Adrenal gland (tissue), 19 donors: ENCODE results near the gene CCL17. TPM values are rescaled to one million over a fixed set of nuclear protein-coding genes. Genes with fewer than 3 reads are reported as not detected.

Source experiments
- DNase-seq, 7 donors: peaks; one replicate each; pipeline ENCODE4 v3.0.0-alpha.2; 2019 to 2020
- H3K27ac ChIP-seq, 5 donors: fragments of 200-600 bp; sonication (generic) in 4 of 5; 1 replicate in 3 of 5; 2 replicates in 2 of 5; pipeline versions ENCODE4 v1.5.1 to v1.8.0; 2016 to 2020; ENCODE audit warnings: mild to moderate bottlenecking in 1 of 5
- H3K27me3 ChIP-seq: fragments of 200-600 bp; 2 replicates; pipeline ENCODE4 v1.8.0; 2021
- H3K36me3 ChIP-seq, 2 donors: fragments of 200-600 bp; replicated peaks in 1 of 2; 1 replicate in 1 of 2; 2 replicates in 1 of 2; pipeline versions ENCODE4 v1.5.1 to v1.8.0; 2018 to 2022
- H3K4me1 ChIP-seq, 2 donors: fragments of 200-600 bp; replicated peaks in 1 of 2; 1 replicate in 1 of 2; 2 replicates in 1 of 2; pipeline versions ENCODE4 v1.5.1 to v1.8.0; 2018 to 2021
- H3K4me3 ChIP-seq, 4 donors: fragments of 200-600 bp; sonication (generic) in 3 of 4; one replicate each; pipeline ENCODE4 v1.5.1; 2016 to 2018
- H3K9me3 ChIP-seq, 3 donors: fragments of 200-600 bp; sonication (generic) in 1 of 3; replicated peaks in 1 of 3; 1 replicate in 2 of 3; 2 replicates in 1 of 3; pipeline versions ENCODE4 v1.5.1 to v1.8.0; 2016 to 2021
- POLR2A ChIP-seq, 2 donors: fragments of 450-650 bp; IDR thresholded peaks; one replicate each; pipeline ENCODE4 v1.6.1; 2017; ENCODE audit warnings: antibody characterized with exemption in 2 of 2, mild to moderate bottlenecking in 2 of 2, moderate library complexity in 1 of 2
- WGBS, 4 donors: extraction: QIAGEN DNeasy Blood & Tissue Kit in 2 of 4; methylation state at CpG; one replicate each; pipeline versions ENCODE4 v1.1.5 to v1.1.7; 2013 to 2017; 5-methylcytosine and 5-hydroxymethylcytosine counted together
- intact Hi-C, 2 donors: fragments of 100-400 bp; cut with DNase I; formaldehyde crosslinking; loops; one replicate each; pipeline versions ENCODE4 v1.14.1 to v1.15.0; 2022 to 2023
- long read RNA-seq, 10 donors: library from polyadenylated mRNA in 3 of 10; unstranded in 2 of 10; stranded (forward) in 1 of 10; transcript quantifications; one replicate each; pipeline ENCODE4 v2.0.0 and lab custom pipeline, GENCODE V29; 2021 to 2026
- polyA plus RNA-seq, 3 donors: library from polyadenylated mRNA; stranded (reverse); fragments of 200-250 nt in 2 of 3; fragments of 350-450 nt in 1 of 3; fragmentation: Illumina TruSeq in 1 of 3; extraction: RNeasy Lipid Tissue Mini Kit (QIAGEN cat#74804) in 1 of 3; gene quantifications; one replicate each; pipeline ENCODE4 v1.2.3, GENCODE V29; 2013 to 2014
- total RNA-seq, 9 donors: library from RNA; depleted of rRNA in 4 of 9; stranded (reverse); fragments of >200 nt in 4 of 9; fragments of 120-200 nt in 1 of 9; fragmentation: NEBNext Ultra II Directional in 1 of 9; extraction: Animal tissue kit (Norgen Biotek cat#: 25700) in 1 of 9; gene quantifications; one replicate each; pipeline versions ENCODE4 v1.1.0 to v1.2.4, GENCODE V29; 2013 to 2023
- TF ChIP-seq, protein P1 (sequence below), 6 experiments: fragments of 450-650 bp in 4 of 6; fragments of 200-600 bp in 2 of 6; sonication (generic) in 1 of 6; IDR thresholded peaks; 1 replicate in 5 of 6; 2 replicates in 1 of 6; pipeline versions ENCODE4 v1.5.1 to v1.8.0; 2016 to 2021; ENCODE audit warnings: antibody characterized with exemption in 6 of 6, mild to moderate bottlenecking in 2 of 6, moderate library complexity in 1 of 6
- donor health status: healthy with polysubstance abuse.
- donor health status: Bipolar disorder and iron deficiency.
- donor health status: DM: yes; HTN: yes; CAD: no.
- donor health status: DM: no; HTN: no; CAD: no.
- donor health status: DM: no; HTN: no; CAD: no.
- donor health status: DM: yes; HTN: yes; CAD: no.

CCL17 gene
- total RNA-seq (not detected), polyA plus RNA-seq (not detected)
- long read RNA-seq, donor 1: 0 reads
- long read RNA-seq, donor 2: 0 reads
- long read RNA-seq, donor 3: 0 reads
- long read RNA-seq, donor 4: 0 reads
- long read RNA-seq, donor 5: 0 reads
- long read RNA-seq, donor 6, partial matches to known transcripts: 0 of 1 reads
- long read RNA-seq, donor 6, other reads (novel, unspliced or antisense): 0 of 1 reads
- long read RNA-seq, donor 7: 0 reads
- long read RNA-seq, donor 8, partial matches to known transcripts: 0 of 1 reads
- long read RNA-seq, donor 8, other reads (novel, unspliced or antisense): 0 of 1 reads
- long read RNA-seq, donor 9: 0 reads
- long read RNA-seq, donor 10: 0 reads

DNA sequence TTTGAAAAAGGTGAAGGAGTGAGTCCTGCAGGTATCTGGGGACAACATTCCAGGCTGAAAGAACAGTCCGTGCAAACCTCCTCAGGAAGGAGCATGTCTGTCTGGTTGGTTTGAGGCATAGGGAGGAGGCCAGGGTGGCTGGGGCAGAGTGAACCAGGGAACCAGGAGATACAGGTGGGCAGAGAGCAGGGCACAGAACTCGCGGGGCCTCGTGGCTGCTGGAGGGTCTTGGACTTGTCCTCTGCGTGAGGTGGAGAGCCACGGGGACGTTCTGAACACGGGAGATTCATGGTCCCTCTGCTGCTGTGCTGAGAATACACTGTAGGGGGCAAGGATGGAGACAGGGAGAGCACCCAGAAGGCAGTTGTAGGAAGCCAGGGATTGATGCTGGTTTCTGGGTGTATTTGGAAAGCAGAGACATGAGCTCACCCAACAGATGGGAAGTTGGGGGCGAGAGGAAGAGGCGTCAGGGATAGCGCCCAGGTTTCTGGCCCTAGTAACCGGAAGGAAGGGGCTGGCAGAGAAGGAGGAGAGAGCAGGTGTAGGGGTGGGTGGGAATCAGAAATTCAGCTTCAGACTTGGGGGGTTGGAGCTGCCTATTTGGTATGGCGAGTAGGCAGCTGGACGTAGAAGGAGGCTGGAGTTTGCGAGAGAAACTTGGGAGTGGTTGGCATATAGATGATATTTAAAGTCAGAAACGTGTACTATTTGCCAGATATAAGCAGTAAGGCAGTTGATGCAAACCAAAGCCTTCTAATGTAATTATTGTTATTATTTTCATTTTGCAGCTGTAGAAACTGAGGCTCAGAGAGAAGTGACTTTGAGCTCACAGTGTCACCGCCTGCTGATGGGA lies at the start of gene CCL17:
TSS of gene CCL17 (plus strand) at position 803 of the 853 bp plus-strand sequence. CDS start 9,166 bp downstream, outside the sequence.
- intact Hi-C loops: no loop called here
- 73 to 76% (median 75%) methylated on average over 17 of the region's 17 CpGs for WGBS, 4 donors
- no peak within 1 kb of the TSS for H3K27ac ChIP-seq
- TF ChIP-seq, protein P1, sequence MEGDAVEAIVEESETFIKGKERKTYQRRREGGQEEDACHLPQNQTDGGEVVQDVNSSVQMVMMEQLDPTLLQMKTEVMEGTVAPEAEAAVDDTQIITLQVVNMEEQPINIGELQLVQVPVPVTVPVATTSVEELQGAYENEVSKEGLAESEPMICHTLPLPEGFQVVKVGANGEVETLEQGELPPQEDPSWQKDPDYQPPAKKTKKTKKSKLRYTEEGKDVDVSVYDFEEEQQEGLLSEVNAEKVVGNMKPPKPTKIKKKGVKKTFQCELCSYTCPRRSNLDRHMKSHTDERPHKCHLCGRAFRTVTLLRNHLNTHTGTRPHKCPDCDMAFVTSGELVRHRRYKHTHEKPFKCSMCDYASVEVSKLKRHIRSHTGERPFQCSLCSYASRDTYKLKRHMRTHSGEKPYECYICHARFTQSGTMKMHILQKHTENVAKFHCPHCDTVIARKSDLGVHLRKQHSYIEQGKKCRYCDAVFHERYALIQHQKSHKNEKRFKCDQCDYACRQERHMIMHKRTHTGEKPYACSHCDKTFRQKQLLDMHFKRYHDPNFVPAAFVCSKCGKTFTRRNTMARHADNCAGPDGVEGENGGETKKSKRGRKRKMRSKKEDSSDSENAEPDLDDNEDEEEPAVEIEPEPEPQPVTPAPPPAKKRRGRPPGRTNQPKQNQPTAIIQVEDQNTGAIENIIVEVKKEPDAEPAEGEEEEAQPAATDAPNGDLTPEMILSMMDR (IDR thresholded peaks at IDR 0.05): no peak
- no peak for TF ChIP-seq POLR2A (IDR thresholded peaks at IDR 0.05)
- H3K4me1 ChIP-seq: no peaks in the 10 kb centered on the region
- no peak within 1 kb of the TSS for H3K4me3 ChIP-seq
- H3K27me3 ChIP-seq: no peaks in the 10 kb centered on the region
- no peaks in the 10 kb centered on the region for H3K9me3 ChIP-seq
- DNase-seq: no peak
- H3K36me3 ChIP-seq: no peaks in the 10 kb centered on the region

DNA sequence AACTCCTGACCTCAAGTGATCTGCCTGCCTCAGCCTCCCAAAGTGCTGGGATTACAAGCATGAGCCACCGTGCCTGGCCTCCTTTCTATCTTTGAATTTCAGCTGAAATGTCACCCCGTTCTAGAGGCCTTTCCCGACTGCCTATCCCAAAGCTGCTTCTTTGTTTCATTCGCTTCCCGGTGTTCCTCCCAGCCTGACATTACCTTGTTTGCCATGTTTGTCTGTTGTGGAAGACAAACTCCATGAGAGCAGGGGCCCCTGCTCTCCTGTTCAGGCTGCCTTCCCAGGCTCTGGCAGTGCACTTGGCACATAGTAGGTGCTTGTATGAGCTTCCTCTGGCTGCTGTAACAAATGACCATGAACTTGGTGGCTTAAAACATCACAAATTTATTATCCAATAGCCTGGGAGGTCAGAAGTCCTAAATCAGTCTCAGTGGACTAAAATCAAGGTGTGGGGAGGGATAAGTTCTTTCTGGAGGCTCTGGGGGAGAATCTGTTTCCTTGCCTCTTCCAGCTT lies 48.6 kb upstream of the CCL17 start:
- H3K9me3 ChIP-seq: no peaks in the 10 kb centered on the region
- no peak overlapping the region for H3K27ac ChIP-seq
- no peaks in the 10 kb centered on the region for H3K4me1 ChIP-seq
- H3K36me3 ChIP-seq: no peaks in the 10 kb centered on the region
- no peaks in the 10 kb centered on the region for H3K27me3 ChIP-seq
- TF ChIP-seq, protein P1 (IDR thresholded peaks at IDR 0.05): no peak
- no peak for TF ChIP-seq POLR2A (IDR thresholded peaks at IDR 0.05)
- intact Hi-C loops: no loop called here
- H3K4me3 ChIP-seq: no peak overlapping the region
- 83 to 95% (median 88%) methylated on average over 5 of the region's 5 CpGs for WGBS, 4 donors
- DNase-seq: no peak

DNA sequence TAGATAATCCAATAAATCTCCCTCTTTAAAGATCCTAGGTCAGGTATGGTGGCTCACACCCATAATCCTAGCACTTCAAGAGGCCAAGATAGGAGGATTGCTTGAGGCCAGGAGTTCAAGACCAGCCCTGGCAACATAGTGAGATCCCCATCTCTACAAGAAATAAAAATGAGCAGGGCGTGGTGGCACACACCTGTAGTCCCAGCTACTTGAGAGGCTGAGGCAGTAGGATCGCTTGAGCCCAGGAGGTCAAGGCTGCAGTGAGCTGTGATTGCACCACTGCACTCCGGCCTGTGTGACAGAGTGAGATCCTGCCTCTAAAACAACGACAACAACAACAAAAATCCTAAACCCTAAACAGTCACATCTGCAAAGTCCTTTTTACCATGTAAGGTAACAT lies 48.0 kb upstream of the CCL17 start:
- Histone ChIP-seq H3K4me1 (no peaks in the 10 kb centered on the region), H3K9me3 (no peaks in the 10 kb centered on the region), H3K27ac (no peak overlapping the region), H3K27me3 (no peaks in the 10 kb centered on the region), H3K4me3 (no peak overlapping the region), H3K36me3 (no peaks in the 10 kb centered on the region)
- intact Hi-C loops: no loop called here
- TF ChIP-seq, protein P1 (IDR thresholded peaks at IDR 0.05): no peak
- TF ChIP-seq POLR2A (IDR thresholded peaks at IDR 0.05): no peak
- peak in 1 of 7 donors; percentile 42 for DNase-seq
- 81 to 94% (median 91%) methylated on average over 4 of the region's 4 CpGs for WGBS, 4 donors
